ENCODE data around the gene CEP250. TPM values are rescaled to one million over a fixed set of nuclear protein-coding genes. Genes with fewer than 3 reads are reported as not detected.

The CEP250 gene
- polyA plus RNA-seq, 1 donor from 2014 or later, result 22.0 TPM

GRCh38 chr20:35561671-35562070 lies 106.3 kb downstream of the CEP250 start:
- no peaks in the 10 kb centered on the region for H3K9me2 ChIP-seq (ENCODE audit: insufficient read depth, low read length)
- H3K79me2 ChIP-seq (replicated peaks; ENCODE audit: insufficient read depth, low read length), result no peaks in the 10 kb centered on the region
- no peaks in the 10 kb centered on the region for H3F3A ChIP-seq (ENCODE audit: insufficient read depth, low read length, poor library complexity, severe bottlenecking)
- H4K20me1 ChIP-seq (ENCODE audit: insufficient read depth), result no peaks in the 10 kb centered on the region
- no peak overlapping the region for H3K9ac ChIP-seq (ENCODE audit: low read length)
- H3K27me3 ChIP-seq (ENCODE audit: insufficient read depth, low read depth, low read length), result no peaks in the 10 kb centered on the region
- TF ChIP-seq CTCF (IDR thresholded peaks at IDR 0.05; ENCODE audit: poor library complexity, severe bottlenecking), result peak; percentile 3
- TF ChIP-seq MXI1 (conservative IDR thresholded peaks at IDR 0.05; ENCODE audit: poor library complexity, severe bottlenecking), result no peak
- no peaks in the 10 kb centered on the region for H3K9me3 ChIP-seq (ENCODE audit: low read length)
- H3K4me3 ChIP-seq (ENCODE audit: low read length), result no peak overlapping the region
- H3K4me2 ChIP-seq (ENCODE audit: low read length), result no peak overlapping the region
- no peak overlapping the region for H3K27ac ChIP-seq (ENCODE audit: low read length)
- no peaks in the 10 kb centered on the region for H3K36me3 ChIP-seq (ENCODE audit: insufficient read depth, low read length)
- no peak overlapping the region for H2AFZ ChIP-seq (ENCODE audit: low read depth, low read length)

GRCh38 chr20:35562541-35563110 lies 107.2 kb downstream of the CEP250 start:
- no peak overlapping the region for H2AFZ ChIP-seq (ENCODE audit: low read depth, low read length)
- H3K4me3 ChIP-seq (ENCODE audit: low read length), result no peak overlapping the region
- no peaks in the 10 kb centered on the region for H3K27me3 ChIP-seq (ENCODE audit: insufficient read depth, low read depth, low read length)
- H3K27ac ChIP-seq (ENCODE audit: low read length), result no peak overlapping the region
- H3K9me3 ChIP-seq (ENCODE audit: low read length), result no peaks in the 10 kb centered on the region
- no peaks in the 10 kb centered on the region for H3K9me2 ChIP-seq (ENCODE audit: insufficient read depth, low read length)
- H3K79me2 ChIP-seq (replicated peaks; ENCODE audit: insufficient read depth, low read length), result no peaks in the 10 kb centered on the region
- H3K4me2 ChIP-seq (ENCODE audit: low read length), result no peak overlapping the region
- no peak overlapping the region for H3K9ac ChIP-seq (ENCODE audit: low read length)
- TF ChIP-seq RAD21 (conservative IDR thresholded peaks at IDR 0.05) (no peak), MXI1 (conservative IDR thresholded peaks at IDR 0.05; ENCODE audit: poor library complexity, severe bottlenecking) (no peak), CTCF (IDR thresholded peaks at IDR 0.05; ENCODE audit: poor library complexity, severe bottlenecking) (no peak), EP300 (conservative IDR thresholded peaks at IDR 0.05; ENCODE audit: poor library complexity, severe bottlenecking) (no peak), POLR2AphosphoS5 (IDR thresholded peaks at IDR 0.05) (no peak), TAF1 (IDR thresholded peaks at IDR 0.05; ENCODE audit: low read depth) (no peak), EZH2 (IDR thresholded peaks at IDR 0.05; ENCODE audit: borderline replicate concordance, insufficient read depth, low read length, poor library complexity, severe bottlenecking) (no peak), SMC3 (conservative IDR thresholded peaks at IDR 0.05; ENCODE audit: poor library complexity) (no peak)
- TF ChIP-seq, protein P1, sequence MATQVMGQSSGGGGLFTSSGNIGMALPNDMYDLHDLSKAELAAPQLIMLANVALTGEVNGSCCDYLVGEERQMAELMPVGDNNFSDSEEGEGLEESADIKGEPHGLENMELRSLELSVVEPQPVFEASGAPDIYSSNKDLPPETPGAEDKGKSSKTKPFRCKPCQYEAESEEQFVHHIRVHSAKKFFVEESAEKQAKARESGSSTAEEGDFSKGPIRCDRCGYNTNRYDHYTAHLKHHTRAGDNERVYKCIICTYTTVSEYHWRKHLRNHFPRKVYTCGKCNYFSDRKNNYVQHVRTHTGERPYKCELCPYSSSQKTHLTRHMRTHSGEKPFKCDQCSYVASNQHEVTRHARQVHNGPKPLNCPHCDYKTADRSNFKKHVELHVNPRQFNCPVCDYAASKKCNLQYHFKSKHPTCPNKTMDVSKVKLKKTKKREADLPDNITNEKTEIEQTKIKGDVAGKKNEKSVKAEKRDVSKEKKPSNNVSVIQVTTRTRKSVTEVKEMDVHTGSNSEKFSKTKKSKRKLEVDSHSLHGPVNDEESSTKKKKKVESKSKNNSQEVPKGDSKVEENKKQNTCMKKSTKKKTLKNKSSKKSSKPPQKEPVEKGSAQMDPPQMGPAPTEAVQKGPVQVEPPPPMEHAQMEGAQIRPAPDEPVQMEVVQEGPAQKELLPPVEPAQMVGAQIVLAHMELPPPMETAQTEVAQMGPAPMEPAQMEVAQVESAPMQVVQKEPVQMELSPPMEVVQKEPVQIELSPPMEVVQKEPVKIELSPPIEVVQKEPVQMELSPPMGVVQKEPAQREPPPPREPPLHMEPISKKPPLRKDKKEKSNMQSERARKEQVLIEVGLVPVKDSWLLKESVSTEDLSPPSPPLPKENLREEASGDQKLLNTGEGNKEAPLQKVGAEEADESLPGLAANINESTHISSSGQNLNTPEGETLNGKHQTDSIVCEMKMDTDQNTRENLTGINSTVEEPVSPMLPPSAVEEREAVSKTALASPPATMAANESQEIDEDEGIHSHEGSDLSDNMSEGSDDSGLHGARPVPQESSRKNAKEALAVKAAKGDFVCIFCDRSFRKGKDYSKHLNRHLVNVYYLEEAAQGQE (IDR thresholded peaks at IDR 0.05; ENCODE audit: borderline replicate concordance), result no peak
- no peaks in the 10 kb centered on the region for H3F3A ChIP-seq (ENCODE audit: insufficient read depth, low read length, poor library complexity, severe bottlenecking)
- no peaks in the 10 kb centered on the region for H3K36me3 ChIP-seq (ENCODE audit: insufficient read depth, low read length)
- H4K20me1 ChIP-seq (ENCODE audit: insufficient read depth), result no peaks in the 10 kb centered on the region

Data from neural cell (in vitro differentiated cells).